Activated gamma-delta T cell treated with Interleukin-2 at 50 U/mL for 16 hours (primary cell): ENCODE measurements around the gene DET1.

ENCODE experiments used
- DNase-seq: peaks from one replicate; pipeline ENCODE4 v3.0.0-alpha.2; 2020

DET1 gene

GRCh38 chr15:88463870-88464532, 82.5 kb downstream of the DET1 start:
- no peak for DNase-seq
